Prostate gland (tissue), 2 donors: ENCODE data around the gene IFIT1B.

ENCODE experiments used
- POLR2A ChIP-seq: fragments of 450-650 bp; IDR thresholded peaks from one replicate; pipeline ENCODE4 v1.6.1; 2016; ENCODE audit warnings: antibody characterized with exemption, mild to moderate bottlenecking
- TF ChIP-seq, protein P1 (sequence below), 4 experiments: fragments of 200-600 bp in 2 of 4; fragments of 450-650 bp in 2 of 4; sonication (generic) in 2 of 4; IDR thresholded peaks; 1 replicate in 3 of 4; 2 replicates in 1 of 4; pipeline ENCODE4 v1.5.1; 2016 to 2019; ENCODE audit warnings: antibody characterized with exemption in 4 of 4, mild to moderate bottlenecking in 2 of 4, moderate library complexity in 2 of 4

DNA sequence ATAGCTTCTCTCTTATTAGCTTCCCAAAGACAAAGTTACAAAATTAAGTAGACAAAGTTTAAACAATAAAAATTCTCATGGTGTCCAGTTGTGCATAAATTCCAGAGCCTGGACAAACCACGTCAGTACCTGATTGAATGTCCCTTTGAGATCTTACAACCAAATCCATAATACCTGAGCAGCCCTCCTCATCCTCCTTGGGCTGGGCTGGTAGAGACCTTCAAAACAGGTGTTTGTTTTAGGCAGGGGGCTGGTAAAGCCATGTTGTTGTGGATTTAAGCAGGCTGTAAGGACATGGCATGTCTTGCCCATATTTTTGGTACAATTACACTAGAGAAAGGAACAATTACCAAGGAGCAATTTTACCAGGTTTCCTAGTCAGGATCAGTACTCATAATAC lies 38.6 kb downstream of the IFIT1B start:
- TF ChIP-seq, protein P1, sequence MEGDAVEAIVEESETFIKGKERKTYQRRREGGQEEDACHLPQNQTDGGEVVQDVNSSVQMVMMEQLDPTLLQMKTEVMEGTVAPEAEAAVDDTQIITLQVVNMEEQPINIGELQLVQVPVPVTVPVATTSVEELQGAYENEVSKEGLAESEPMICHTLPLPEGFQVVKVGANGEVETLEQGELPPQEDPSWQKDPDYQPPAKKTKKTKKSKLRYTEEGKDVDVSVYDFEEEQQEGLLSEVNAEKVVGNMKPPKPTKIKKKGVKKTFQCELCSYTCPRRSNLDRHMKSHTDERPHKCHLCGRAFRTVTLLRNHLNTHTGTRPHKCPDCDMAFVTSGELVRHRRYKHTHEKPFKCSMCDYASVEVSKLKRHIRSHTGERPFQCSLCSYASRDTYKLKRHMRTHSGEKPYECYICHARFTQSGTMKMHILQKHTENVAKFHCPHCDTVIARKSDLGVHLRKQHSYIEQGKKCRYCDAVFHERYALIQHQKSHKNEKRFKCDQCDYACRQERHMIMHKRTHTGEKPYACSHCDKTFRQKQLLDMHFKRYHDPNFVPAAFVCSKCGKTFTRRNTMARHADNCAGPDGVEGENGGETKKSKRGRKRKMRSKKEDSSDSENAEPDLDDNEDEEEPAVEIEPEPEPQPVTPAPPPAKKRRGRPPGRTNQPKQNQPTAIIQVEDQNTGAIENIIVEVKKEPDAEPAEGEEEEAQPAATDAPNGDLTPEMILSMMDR (IDR thresholded peaks at IDR 0.05), result no peak
- TF ChIP-seq POLR2A, result no peak
